Measurements from ENCODE around the gene FAM131A.

Gene FAM131A, protein sequence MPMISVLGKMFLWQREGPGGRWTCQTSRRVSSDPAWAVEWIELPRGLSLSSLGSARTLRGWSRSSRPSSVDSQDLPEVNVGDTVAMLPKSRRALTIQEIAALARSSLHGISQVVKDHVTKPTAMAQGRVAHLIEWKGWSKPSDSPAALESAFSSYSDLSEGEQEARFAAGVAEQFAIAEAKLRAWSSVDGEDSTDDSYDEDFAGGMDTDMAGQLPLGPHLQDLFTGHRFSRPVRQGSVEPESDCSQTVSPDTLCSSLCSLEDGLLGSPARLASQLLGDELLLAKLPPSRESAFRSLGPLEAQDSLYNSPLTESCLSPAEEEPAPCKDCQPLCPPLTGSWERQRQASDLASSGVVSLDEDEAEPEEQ

GRCh38 chr3:184337399-184337714 is at the start of gene FAM131A:
Gene FAM131A, plus strand, starts transcription at chr3:184337600. Its CDS starts 31 bp downstream, at chr3:184337631.
- peak; percentile 34 for DNase-seq

DNA sequence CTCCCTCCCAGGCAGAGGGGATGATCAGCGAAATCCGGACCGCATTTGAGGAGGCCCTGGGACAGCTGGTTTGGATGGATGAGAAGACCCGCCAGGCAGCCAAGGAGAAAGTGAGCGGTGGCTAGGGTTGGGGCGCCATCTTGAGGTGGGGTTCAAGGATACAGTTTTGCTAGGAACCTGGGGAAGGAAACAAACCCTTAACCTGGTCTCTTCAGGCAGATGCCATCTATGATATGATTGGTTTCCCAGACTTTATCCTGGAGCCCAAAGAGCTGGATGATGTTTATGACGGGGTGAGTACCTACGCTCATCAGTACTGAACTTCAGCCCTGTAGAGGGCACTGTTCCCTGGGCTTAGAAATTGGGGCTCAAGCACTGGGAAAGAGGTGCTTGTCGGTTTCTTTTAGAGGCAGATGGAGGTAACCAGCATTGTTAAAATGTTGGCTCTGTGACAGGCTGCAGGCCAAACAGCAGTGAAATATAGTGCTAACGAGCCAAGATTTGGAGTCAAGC is 47.9 kb upstream of the FAM131A start:
- peak; percentile 30 for DNase-seq

- DNase-seq, result no peak
Measured at GRCh38 chr3:184290331-184290730, 47.1 kb upstream of the FAM131A start.

DNA sequence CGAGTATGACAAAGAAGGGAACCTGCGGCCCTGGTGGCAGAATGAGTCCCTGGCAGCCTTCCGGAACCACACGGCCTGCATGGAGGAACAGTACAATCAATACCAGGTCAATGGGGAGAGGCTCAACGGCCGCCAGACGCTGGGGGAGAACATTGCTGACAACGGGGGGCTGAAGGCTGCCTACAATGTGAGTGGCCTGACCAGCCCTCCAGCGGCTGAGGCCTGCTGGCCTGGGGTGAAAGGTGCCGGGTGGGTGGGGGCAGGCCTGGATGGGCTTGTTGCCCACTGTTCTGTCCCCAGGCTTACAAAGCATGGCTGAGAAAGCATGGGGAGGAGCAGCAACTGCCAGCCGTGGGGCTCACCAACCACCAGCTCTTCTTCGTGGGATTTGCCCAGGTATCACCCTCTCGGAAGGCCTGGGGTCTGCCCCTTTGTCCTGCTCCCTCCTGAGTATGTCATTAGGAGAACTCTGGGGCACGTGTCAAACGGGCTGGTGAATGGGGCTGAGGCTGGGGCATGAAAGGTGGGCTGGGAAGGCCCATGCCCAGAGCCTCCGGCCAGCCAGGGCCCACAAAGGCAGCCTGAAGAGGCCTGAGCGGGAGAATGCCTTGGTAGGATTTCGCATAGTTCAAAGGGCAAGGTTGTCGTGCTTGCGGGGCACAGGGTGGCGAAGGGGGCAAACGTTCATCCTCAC is 46.2 kb upstream of the FAM131A start:
- no peak for DNase-seq

DNA sequence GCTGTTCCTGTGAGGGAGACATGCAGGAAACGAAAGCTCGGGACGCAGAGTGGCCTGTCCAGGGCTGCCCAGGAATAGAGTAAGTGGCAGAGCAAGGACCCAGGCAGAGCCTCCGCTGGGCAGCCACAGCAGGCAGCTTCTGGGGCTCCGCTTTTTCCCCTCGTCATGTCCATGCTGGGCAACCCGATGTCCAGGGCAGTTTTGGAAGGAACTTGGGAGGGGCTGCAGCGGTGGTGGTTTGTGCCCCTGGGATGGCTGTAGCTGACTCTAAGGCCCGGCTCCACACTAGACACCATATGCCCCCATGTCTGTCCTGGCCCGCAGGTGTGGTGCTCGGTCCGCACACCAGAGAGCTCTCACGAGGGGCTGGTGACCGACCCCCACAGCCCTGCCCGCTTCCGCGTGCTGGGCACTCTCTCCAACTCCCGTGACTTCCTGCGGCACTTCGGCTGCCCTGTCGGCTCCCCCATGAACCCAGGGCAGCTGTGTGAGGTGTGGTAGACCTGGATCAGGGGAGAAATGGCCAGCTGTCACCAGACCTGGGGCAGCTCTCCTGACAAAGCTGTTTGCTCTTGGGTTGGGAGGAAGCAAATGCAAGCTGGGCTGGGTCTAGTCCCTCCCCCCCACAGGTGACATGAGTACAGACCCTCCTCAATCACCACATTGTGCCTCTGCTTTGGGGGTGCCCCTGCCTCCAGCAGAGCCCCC is 45.5 kb upstream of the FAM131A start:
- no peak for DNase-seq

DNA sequence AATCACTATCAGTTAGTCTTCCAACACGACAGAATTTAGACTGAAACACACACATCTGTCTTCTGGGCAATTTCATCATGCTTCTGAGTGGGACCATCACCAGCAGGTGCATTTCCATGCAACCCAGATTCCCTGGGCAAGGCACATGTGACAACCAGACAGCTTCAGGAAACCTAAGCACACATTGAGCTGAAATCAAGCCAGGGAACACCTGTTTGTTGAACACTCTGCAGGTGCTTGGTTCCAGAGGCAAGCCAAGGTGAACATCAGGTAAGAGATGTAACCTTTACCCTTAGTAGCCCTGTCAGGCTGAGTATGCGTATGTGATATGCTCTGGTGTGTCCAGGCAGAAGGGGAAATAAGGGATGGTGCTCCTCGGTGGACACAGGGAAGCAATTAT is 41.6 kb upstream of the FAM131A start:
- DNase-seq, result no peak

DNA sequence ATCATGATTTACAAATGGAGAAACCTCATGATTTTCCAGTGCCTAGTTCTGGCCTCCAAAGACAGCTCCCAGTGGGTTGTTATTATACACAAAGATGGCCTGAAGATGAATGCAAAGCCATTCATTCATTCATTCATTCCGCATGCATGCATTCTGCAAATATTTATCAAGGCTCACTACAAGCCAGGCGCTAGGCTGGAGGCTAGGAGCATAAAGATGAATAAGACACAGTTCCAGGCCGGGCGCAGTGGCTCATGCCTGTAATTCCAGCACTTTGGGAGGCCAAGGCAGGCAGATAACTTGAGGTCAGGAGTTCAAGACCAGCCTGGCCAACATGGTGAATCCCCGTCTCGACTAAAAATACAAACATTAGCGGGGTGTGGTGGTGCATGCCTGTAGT is 40.8 kb upstream of the FAM131A start:
- DNase-seq, result no peak

DNA sequence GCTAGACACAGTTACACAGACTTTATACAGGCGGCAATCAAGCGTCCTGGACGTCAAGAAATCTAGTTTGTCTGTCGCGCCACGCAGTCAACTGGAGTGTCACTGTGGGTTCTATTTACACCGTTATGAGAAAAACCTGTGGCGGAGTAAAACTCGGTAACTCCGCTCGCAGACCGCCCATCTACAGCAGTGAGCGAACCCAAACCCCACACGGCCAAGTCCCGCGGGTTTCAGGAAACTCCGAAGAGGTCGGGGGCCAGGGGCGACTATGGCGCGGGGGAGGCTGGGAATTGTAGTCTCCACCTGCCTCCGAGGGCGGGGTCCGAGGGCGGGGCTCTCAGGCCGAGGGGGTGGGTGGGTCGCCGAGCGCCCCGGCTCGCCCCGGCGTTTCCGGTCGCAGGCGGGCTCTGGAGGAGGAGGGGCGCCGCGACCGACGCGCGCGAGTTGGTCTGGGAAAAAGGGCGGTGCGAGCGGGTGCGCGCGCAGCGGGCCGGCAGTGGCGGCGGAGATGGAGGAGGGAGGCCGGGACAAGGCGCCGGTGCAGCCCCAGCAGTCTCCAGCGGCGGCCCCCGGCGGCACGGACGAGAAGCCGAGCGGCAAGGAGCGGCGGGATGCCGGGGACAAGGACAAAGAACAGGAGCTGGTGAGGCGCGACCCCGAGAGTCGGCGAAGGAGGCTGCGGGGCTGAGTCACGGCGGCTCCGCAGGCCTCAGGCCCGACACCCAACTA is 38.5 kb upstream of the FAM131A start, which contains the start of gene PSMD2:
Gene PSMD2 (plus strand): TSS at position 483 of the 729 bp plus-strand sequence. CDS start 26 bp downstream, at position 509.
- DNase-seq, result peak; percentile 97

DNA sequence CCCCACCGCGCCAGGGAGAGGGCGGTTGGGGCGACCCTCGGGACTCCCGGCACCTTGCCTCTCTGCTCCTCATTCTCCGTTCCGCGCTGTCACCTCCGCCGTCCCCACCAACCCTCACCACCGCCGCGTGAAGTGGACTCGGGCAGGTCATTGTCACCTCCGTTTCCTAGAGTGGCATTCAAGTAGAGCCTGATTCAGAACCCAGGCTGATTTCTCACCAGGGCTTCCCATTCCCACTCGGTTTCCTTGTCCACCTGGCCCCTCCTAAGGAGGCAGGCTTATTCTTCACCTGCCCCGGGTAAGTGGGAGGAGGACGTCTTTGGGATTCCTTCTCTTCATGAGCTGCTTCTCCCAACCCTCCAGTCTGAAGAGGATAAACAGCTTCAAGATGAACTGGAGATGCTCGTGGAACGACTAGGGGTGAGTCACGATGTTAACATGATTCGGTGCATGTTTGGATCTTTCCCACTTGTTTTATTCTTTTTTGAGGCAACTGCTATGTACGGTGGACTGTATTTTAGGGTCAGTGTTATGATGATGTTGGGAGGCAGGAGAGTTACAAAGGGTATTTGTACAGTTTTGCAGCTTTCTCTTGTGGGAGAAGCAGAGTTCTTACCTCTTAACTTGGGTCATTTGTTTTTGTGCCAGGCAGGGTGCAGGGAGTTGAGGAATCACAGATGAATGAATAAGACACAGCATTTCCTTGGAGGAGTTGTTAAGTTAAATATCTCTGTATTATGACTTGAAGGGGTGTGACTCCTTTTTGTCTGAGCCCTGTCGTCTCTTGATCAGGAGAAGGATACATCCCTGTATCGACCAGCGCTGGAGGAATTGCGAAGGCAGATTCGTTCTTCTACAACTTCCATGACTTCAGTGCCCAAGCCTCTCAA is 37.7 kb upstream of the FAM131A start:
- DNase-seq, result peak; percentile 33

DNA sequence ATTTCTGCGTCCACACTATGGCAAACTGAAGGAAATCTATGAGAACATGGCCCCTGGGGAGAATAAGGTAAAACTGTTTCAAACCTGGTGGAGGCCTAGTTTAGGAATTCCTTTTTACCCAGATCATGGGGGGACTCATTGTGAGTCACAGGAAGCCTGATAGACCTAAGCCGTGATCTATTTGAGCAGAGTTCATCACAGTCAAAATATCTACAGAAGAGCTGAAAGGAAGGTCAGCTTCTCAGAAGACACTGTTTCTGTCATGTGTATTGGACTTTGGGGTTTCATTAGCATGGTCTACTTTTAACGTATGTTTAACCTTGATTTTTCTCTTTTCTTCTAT is 37.1 kb upstream of the FAM131A start:
- peak; percentile 64 for DNase-seq

DNA sequence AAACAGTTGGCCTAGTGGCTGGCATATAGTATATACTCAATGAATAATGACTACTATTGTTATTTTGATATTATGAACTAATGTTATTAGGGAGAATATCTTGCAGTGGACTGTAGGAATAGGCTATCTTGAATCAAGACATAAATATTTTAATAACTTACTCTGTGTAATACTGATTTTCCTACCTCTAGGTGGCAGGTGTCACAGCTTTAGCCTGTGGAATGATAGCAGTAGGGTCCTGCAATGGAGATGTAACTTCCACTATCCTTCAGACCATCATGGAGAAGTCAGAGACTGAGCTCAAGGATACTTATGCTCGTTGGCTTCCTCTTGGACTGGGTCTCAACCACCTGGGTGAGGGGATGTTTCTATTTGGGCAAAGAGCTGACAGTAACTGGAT is 31.8 kb upstream of the FAM131A start:
- peak; percentile 18 for DNase-seq

DNA sequence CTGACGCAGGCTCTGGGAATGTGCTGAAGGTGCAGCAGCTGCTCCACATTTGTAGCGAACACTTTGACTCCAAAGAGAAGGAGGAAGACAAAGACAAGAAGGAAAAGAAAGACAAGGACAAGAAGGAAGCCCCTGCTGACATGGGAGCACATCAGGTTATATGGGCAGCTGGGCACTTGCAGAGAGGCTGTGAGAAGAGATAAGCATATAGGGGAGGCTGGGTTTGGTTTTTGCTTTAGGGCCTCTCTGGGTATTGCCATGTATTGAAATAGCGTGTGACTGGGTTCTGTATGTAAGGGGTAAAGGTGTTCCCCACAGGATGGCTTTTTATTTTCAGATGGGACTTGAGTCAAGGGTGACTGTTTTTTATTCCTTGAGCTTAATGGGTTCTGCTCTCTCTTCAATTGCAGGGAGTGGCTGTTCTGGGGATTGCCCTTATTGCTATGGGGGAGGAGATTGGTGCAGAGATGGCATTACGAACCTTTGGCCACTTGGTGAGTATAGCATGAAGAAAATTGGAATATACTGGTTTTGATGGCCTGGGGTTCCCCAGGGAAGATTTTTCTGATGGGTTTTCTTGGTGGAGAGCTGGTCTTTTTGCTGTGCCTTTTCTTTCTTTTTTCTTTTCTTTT is 30.9 kb upstream of the FAM131A start:
- no peak for DNase-seq

DNA sequence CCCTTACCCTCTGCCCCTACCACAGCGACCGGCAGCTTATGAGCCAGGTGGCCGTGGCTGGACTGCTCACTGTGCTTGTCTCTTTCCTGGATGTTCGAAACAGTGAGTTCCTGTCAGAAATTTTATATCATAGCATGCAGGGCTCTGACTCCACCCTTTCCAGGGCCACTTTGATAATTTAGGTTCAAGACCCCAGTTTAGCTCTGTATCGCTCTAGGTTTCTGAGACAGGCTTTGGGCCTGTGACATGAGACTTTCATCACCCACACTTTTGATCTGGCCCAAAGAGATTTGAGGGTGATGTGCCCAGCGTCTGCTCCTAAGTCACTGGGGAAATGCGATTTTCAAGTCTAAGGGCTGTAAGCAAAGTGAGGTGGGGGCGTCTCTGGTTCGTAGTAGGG is 29.5 kb upstream of the FAM131A start:
- no peak for DNase-seq

DNA sequence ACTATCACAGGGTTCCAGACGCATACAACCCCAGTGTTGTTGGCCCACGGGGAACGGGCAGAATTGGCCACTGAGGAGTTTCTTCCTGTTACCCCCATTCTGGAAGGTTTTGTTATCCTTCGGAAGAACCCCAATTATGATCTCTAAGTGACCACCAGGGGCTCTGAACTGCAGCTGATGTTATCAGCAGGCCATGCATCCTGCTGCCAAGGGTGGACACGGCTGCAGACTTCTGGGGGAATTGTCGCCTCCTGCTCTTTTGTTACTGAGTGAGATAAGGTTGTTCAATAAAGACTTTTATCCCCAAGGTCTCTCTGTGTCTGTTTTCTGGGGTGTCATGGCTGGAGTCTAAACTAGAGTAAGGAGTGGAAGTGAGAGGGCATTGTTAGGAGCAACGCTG is 28.7 kb upstream of the FAM131A start:
- no peak for DNase-seq

DNA sequence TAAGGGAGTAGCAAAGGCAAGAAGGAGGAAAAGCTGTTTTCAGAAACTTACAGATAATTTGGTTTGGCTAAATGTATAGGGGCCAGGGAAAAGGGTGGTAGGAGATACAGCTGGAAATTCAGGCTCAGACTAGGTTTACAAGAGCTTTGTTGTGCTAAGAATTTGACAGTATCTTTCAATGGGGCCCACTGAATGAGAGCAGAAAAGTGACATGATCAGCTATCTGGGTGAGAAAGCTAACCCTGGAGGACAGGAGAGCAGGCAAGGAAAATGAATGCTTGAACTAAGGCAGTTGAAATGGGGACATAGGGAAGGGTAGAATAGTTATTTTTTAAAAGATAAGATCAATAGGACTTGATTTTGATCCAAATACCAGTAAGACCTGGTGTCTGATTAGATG is 25.8 kb upstream of the FAM131A start:
- no peak for DNase-seq

GRCh38 chr3:184314363-184314699 is 23.1 kb upstream of the FAM131A start, which contains the start of gene EIF4G1:
Gene EIF4G1, plus strand, starts transcription at chr3:184314606. Its CDS starts 1,191 bp downstream, at chr3:184315797.
- peak; percentile 93 for DNase-seq

DNA sequence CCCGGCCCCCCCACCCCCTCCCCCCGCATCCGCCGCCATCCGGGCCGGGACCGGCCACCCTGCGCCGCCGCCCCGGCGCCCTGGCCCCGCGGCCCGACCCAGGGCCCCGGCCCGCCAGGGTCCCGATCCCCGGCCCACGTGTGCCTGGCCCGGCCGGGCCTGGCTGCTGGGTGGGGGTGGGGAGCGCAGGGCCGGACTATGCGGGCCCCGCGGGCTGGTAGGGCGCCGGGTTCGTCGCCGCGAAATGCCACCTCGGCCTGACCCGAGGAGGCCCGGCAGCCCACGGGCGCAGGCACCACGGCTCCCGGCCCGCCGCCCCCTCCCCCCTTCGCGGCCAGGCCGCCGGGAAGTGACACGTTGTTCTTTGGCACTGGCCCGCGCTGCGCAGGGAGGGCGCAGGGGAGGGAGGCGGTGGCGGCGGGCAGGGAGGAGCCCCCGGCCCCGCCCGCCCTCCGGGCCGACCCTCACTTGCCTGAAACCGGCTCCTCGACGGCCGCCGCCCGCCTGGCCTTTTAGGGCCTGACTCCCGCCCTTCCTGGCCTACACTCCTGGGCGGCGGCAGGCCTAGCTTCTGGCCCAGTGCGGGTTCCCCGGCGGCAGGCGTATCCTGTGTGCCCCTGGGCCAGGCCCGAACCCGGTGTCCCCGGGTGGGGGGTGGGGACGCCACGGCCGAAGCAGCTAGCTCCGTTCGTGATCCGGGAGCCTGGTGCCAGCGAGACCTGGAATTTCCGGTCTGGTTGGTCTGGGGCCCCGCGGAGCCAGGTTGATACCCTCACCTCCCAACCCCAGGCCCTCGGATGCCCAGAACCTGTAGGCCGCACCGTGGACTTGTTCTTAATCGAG is 22.5 kb upstream of the FAM131A start:
- DNase-seq, result peak; percentile 83

DNA sequence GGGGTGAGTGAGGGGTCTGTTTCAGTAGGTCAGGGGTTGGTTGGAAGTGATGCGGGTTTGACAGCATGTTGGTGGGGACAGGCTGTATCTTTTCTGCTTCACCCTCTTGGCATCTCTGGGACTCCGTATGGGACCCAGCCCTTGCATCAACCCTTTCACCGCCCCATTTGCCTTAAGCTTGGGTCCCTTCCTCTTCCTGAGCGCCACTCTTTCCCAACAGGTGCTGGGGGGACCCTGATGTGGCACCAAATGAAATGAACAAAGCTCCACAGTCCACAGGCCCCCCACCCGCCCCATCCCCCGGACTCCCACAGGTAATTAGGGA is 21.9 kb upstream of the FAM131A start:
- no peak for DNase-seq

GRCh38 chr3:184315871-184316661 is 21.3 kb upstream of the FAM131A start:
- no peak for DNase-seq

DNA sequence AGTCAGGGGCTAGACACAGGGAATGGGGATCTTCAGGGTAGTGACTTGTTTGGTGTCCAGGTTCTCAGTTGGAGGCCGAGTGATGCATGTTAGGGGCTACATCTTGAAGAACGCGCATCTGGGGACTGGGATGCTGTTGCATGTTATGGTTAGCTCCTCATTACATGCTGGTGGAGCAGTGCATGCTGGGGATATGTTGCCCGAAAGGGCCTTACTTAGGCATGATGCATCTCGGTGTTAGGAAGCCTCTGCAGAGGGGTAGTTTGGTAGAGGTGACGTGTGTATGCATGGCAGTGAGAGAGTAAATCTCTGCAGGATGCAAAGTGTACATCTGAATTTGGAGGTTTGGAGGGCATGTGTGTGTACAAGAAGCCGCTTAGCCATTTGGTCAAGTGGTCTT is 20.6 kb upstream of the FAM131A start:
- no peak for DNase-seq

All from fibroblast of skin of right quadriceps (primary cell).